Lower leg skin (tissue), 4 donors: ENCODE data around the gene ACSF3. TPM values are rescaled to one million over a fixed set of nuclear protein-coding genes. Genes with fewer than 3 reads are reported as not detected.
"Not testable (repeated sequence)": the region's sequence is repeated elsewhere in the genome, so short reads cannot be mapped to it uniquely, and the experiment has no call there.

Source experiments
- DNase-seq, 2 donors: peaks; one replicate each; pipeline ENCODE4 v3.0.0-alpha.2; 2019; ENCODE audit warnings: low spot score in 2 of 2
- H3K4me3 ChIP-seq: fragments of 200-600 bp; sonication (generic); 2 replicates; pipeline ENCODE4 v1.5.1; 2017; ENCODE audit warnings: mild to moderate bottlenecking, low read depth; ENCODE audit not compliant: poor library complexity, severe bottlenecking
- POLR2A ChIP-seq, 2 donors: fragments of 450-650 bp; IDR thresholded peaks; one replicate each; pipeline ENCODE4 v1.6.1; 2016 to 2017; ENCODE audit warnings: antibody characterized with exemption in 2 of 2, mild to moderate bottlenecking in 1 of 2, moderate library complexity in 1 of 2
- WGBS, 2 donors: methylation state at CpG; one replicate each; pipeline ENCODE4 v1.1.5; 2018; 5-methylcytosine and 5-hydroxymethylcytosine counted together
- intact Hi-C: fragments of 100-400 bp; cut with DNase I; formaldehyde crosslinking; loops from one replicate; pipeline ENCODE4 v1.15.0; 2023; ENCODE audit warnings: low total_unique reads
- total RNA-seq, 4 donors: library from RNA; depleted of rRNA; stranded (reverse); fragments of >200 nt; gene quantifications; one replicate each; pipeline ENCODE4 v1.1.0, GENCODE V29; 2016
- TF ChIP-seq, protein P1 (sequence below), 3 donors: fragments of 450-650 bp; IDR thresholded peaks; one replicate each; pipeline ENCODE4 v1.5.1; 2016; ENCODE audit warnings: antibody characterized with exemption in 3 of 3, mild to moderate bottlenecking in 3 of 3, moderate library complexity in 2 of 3

The ACSF3 gene
- total RNA-seq, 4 donors from 2014 or later, result 22.7 to 42.3 (median 34.4) TPM

DNA sequence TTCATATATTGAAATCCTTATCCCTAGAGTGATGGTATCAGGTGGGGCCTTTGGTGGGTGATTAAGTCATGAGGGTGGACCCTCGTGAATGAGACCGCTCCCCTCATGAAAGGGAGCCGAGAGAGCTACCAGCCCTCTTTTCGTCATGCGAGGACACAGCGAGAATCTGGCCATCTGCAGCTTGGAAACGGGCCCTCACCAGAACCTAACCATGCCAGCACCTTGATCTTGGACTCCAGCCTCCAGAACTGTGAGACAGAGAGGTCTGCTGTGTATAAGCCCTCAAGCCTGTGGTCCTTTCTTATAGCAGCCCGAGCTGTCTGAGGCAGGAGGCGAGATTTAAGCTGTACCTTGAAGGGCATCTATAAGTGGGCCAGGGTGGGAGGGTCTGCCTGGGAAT is 23.7 kb upstream of the ACSF3 start:
- 89 to 91% methylated on average over 9 of the region's 9 CpGs for WGBS, 2 donors
- TF ChIP-seq, protein P1, sequence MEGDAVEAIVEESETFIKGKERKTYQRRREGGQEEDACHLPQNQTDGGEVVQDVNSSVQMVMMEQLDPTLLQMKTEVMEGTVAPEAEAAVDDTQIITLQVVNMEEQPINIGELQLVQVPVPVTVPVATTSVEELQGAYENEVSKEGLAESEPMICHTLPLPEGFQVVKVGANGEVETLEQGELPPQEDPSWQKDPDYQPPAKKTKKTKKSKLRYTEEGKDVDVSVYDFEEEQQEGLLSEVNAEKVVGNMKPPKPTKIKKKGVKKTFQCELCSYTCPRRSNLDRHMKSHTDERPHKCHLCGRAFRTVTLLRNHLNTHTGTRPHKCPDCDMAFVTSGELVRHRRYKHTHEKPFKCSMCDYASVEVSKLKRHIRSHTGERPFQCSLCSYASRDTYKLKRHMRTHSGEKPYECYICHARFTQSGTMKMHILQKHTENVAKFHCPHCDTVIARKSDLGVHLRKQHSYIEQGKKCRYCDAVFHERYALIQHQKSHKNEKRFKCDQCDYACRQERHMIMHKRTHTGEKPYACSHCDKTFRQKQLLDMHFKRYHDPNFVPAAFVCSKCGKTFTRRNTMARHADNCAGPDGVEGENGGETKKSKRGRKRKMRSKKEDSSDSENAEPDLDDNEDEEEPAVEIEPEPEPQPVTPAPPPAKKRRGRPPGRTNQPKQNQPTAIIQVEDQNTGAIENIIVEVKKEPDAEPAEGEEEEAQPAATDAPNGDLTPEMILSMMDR (IDR thresholded peaks at IDR 0.05), result no peak
- TF ChIP-seq POLR2A (IDR thresholded peaks at IDR 0.05), result no peak
- DNase-seq, result no peak
- no peak overlapping the region for H3K4me3 ChIP-seq
- intact Hi-C loops, result no loop called here

DNA sequence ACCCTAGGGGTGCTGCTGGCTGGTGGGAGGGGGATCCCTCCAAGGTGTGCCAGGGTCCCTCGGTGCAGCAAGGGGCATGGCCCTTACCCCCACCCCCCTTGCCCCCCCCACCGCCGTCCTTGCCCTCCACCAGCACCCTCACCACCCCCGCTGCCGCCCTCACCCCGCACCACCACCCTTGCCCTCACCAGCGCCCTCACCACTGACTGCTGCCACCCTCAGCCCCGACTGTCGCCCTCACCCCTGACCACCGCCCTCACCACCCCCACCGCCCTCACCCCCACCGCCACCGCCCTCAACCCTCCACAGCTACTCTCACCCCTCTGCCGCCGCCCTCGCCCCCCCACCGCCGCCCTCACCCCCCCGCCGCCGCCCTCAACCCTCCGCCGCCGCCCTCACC is 23.1 kb upstream of the ACSF3 start:
- 89 to 90% methylated on average over 13 to 18 of the region's 24 CpGs for WGBS, 2 donors
- TF ChIP-seq, protein P1 (IDR thresholded peaks at IDR 0.05), result no peak
- TF ChIP-seq POLR2A (IDR thresholded peaks at IDR 0.05), result no peak
- intact Hi-C loops, result no loop called here
- no peak overlapping the region for H3K4me3 ChIP-seq
- no peak for DNase-seq

DNA sequence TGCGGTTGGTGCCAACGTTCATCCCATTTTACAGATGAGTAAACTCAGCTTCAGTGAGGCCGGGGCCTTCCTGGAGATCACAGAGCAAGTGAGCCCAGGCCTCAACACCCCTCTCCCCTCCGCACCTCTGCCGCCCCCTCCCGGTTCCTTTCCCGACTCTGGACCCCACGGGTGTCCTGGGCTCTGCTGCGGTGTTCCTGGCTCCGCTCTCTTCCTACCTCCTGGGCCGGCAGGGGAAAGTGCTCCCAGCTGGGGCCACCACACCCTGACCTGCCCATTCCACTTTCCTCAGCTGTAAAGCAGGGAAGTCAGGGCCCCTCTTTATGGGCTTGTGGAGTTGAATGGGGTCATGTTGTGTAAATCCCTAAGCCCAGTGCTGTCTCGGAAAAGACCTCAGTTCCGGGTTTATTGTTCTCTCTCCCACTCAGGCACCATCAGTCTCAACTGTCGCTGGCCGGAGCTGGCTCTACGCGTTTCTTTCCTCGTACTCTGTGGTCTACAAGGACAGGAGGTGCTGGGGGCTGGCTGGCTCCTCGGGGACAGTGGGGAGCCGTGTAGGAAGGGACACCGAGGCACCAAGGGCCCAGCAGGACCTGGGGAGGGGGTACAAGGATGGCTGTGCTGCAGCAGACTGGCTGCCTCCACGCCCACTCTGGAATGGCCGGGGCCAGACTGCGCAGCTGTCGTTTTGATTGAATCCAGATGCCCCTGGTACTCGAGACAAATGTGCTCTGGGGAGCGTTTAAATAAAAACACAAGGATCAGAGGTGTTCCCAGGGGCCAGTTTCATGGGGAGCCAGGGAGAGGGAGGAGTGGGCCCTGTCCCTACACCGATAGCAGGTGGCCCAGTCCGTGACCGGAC is 21.7 kb upstream of the ACSF3 start:
- DNase-seq, result no peak
- WGBS, 2 donors, result 53 to 55% methylated on average over 29 to 30 of the region's 30 CpGs
- TF ChIP-seq, protein P1 (IDR thresholded peaks at IDR 0.05), result no peak
- H3K4me3 ChIP-seq, result no peak overlapping the region
- intact Hi-C loops, result no loop called here

DNA sequence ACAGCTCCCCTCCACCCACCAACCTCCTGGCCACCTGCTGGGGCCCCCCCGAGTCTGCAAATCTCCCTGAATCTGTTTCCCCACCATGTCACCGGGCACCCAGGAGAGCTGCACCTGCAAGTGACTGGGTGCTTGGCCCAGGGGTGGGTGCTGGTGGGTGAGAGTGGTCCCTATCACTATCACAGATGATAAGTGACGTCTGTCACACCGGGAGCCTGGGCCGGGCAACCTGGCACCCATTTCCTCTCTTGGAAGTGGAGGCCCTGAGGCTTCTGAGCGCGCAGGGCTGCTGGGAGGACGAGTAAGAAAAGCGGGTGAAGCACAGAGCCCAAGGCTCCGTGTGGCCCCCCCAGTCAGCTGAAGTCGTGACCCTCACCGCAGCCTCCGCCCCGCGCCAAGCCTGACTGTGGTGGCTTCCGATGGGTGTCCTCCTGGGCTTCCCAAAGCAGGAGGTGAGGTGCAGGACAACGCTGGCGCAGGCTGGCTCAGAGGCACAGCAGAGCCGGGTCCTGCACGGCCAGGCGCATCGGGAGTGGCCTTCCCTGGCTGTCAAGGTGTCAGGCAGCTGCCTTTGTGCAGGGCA is 21.0 kb upstream of the ACSF3 start:
- TF ChIP-seq POLR2A (IDR thresholded peaks at IDR 0.05), result no peak
- no peak for DNase-seq
- H3K4me3 ChIP-seq, result no peak overlapping the region
- intact Hi-C loops, result no loop called here
- WGBS, 2 donors, result 68 to 71% methylated on average over 16 to 22 of the region's 22 CpGs

DNA sequence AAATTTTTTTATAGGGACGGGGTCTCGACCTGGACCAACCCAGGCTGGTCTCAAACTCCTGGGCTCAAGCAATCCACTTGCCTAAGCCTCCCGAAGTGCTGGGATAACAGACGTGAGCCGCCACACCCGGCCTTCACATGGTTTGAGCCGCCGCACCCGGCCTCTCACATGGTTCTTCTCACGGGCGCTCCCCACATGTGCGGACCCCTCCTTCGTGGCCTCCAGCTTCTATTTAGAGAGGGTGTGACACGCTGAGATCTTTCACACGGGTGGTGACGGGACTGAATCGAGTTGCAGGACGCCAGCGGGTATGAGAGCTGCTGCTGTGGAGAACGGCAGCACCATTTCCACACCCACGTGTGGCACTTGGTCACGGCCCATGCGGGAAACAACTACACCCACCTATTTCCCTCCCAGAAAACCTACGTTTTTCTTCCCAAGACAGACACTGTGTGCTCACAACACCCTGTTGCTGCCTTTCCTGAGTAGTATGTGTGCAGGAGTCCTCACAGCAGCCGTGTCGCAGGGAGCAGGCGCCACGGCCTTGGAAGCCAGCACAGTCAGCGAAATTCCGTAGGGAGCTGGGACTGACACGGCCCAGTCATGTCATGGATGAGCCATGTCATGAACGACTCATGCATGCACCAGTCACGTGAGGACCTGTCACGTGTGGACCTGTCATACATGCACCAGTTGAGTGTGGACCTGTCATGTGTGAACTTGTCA is 20.1 kb upstream of the ACSF3 start:
- H3K4me3 ChIP-seq, result no peak overlapping the region
- WGBS, 2 donors, result 86 to 92% methylated on average over 34 of the region's 34 CpGs
- intact Hi-C loops, result no loop called here
- TF ChIP-seq, protein P1 (IDR thresholded peaks at IDR 0.05), result no peak
- TF ChIP-seq POLR2A (IDR thresholded peaks at IDR 0.05), result no peak
- DNase-seq, result no peak

DNA sequence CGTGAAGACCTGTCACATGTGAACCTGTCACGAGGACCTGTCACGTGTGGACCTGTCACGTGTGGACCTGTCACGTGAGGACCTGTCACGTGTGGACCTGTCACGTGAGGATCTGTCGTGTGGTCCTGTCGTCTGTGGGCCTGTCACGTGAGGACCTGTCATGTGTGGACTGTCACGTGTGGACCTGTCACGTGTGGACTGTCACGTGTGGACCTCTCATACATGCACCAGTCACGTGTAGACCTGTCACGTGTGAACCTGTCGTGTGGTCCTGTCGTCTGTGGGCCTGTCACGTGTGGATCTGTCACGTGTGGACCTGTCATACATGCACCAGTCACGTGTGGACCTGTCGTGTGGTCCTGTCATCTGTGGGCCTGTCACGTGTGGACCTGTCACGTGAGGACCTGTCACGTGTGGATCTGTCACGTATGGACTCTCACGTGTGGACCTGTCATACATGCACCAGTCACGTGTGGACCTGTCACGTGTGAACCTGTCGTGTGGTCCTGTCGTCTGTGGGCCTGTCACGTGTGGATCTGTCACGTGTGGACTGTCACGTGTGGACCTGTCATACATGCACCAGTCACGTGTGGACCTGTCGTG is 19.5 kb upstream of the ACSF3 start:
- DNase-seq, intact Hi-C loops, H3K4me3 ChIP-seq: not testable (repeated sequence)
- 96% methylated on average over 33 to 34 of the region's 35 CpGs for WGBS, 2 donors
